ENCODE data around the gene CLEC11A. TPM values are rescaled to one million over a fixed set of nuclear protein-coding genes. Genes with fewer than 3 reads are reported as not detected.

Gene CLEC11A
- total RNA-seq, 1 experiment from 2014 or later = 7.6 TPM

DNA sequence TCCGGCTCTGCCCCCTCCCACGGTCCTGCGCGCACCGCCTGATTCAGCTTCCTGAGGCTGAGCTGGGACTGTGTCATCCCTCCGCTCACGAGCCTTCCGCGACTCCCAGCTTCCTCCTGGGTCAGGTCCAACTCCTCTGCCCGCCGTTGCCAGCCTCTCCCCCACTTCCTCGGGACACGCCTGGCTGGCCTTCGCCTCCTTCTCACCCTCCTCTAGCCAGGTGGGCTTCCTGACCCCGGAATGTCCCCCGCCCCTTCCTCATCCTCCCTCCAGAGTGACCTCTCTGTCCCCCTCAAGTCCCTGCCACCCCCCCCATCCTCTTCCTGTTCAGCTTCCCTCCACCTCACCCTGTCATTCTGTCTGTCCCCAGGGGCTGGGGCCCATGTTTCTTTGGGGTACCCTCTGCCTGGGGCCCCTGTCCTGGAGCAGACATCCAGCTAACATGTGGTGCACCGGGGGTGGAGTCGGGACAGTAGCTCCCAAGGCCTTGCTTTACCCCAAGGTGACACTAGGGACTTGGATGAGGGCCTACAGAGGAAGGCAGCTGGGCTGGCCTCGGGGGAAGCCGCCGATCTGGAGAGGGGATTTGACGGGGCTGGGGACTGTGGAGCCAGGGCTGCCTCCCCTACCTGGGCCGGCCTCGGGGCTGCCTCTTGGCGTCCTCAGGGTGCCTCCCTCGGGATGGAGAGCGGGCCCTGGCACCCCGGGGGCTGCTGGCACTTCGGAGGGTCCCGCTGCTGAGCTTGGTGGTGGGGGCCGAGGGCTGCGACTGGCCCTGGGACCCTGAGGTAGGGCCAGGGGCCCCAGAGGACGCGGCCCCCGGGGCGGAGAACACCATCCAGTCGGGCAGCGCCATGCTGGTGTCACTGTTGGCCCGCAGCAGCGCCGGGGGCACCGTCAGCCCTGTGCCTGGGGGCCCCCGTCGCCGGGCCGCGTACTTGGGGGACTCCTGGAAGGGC, 20.0 kb upstream of the CLEC11A start (continued):
- TF ChIP-seq ZNF512 (CRISPR knock-in tag; IDR thresholded peaks at IDR 0.05; ENCODE audit: borderline replicate concordance) = no peak

DNA sequence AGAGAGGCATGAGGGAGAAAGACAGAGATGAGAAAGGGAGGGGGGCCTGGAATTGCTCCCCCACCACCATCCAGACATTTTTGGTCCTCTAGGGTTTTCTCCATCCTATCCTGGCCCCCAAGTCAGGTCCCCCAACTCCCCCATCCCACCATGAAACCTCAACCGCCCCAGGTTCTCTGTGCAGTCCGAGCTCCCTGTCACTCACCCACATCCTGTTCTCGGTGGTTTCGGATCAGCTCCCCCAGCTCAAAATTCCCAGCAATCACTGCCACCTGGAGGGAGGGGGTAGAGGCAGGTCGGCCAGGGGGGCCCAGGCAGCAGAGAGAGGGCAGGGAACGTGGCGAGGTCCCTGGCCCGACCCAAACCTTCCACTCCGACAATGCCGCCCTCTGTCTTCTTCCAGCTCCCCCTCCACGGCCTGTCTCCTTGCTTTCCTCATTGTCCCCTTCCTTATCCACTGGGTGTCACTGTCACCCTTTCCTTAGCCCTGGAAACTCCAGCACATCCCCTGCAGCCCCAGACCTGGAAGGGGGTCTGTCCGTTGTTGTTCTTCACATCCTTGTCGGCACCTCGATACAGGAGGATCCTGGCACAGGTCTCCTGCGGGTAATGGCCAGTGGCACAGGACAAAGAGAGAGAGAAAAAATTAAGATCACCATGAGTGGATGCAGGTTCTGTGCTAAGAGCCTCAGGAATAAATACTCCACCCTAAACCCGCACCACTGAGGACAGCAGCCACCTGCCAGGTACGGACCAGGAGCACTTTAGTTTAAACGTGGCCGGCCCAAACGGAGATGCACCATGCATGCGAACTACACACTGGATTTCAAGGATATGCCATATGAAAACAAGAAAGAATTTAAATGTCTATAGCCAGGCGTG, 19.0 kb upstream of the CLEC11A start:
- Mint-ChIP-seq H3K4me1 (peaks cover 6% of the 10 kb centered on the region; the same call in 1 of the 2 replicates), H3K4me3 (no peak overlapping the region), H3K36me3 (no peaks in the 10 kb centered on the region), H3K9me3 (no peaks in the 10 kb centered on the region), H3K27me3 (ENCODE audit: low read depth) (peaks cover 41% of the 10 kb centered on the region), H3K27ac (no peak overlapping the region)
- peak; percentile 65 for ATAC-seq
- POLR2A ChIA-PET = interaction anchor here (0.8 kb wide), 1 partner anchor 101 kb away, joined by 4 read pairs; no protein-coding TSS in a partner anchor
- no peak for DNase-seq (ENCODE audit: low spot score)
- TF ChIP-seq ZBTB43 (CRISPR knock-in tag; IDR thresholded peaks at IDR 0.05) = no peak
- TF ChIP-seq ZBTB21 (CRISPR knock-in tag; IDR thresholded peaks at IDR 0.05; ENCODE audit: borderline replicate concordance) = no peak
- no peak for TF ChIP-seq HMGXB4 (CRISPR knock-in tag; IDR thresholded peaks at IDR 0.05)
- TF ChIP-seq KAT7 (CRISPR knock-in tag; IDR thresholded peaks at IDR 0.05; ENCODE audit: borderline replicate concordance) = no peak
- no peak for TF ChIP-seq TEAD1 (CRISPR knock-in tag; IDR thresholded peaks at IDR 0.05)
- TF ChIP-seq NFATC4 (CRISPR knock-in tag; IDR thresholded peaks at IDR 0.05) = no peak
- CTCF ChIA-PET = interaction anchor here (0.5 to 7.8 kb wide), 48 partner anchors 9 to 501 kb away, joined by 3 to 184 read pairs (median 4); partner anchors contain the start of genes C19orf81, CLEC11A and MYH14

DNA sequence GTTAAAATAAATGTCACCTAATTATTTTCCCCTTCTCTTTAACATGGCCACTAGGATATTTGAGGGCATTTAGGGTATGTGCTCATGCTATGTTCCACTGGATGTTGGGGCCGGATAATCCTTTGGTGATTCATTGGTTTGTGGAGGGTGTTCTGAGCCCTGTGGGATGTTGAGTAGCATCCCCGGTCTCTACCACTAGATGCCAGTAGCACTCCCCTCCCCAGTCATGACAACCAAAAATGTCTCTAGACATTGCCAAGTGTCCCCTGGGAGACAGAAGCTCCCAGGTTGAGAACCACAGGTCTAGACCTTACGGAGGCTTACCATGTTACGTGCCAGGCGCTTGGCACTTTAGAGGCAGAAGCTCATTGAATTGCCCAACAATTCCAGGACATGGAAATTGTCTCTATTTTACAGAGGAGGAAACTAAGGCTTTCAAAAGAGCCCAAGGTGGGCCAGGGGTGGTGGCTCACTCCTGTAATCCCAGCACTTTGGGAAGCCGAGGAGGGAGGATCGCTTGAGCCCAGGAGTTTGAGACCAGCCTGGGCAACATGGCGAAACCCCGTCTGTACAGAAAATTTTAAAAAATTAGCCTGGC, 17.6 kb upstream of the CLEC11A start:
- H3K4me1 Mint-ChIP-seq = peaks cover 9% of the 10 kb centered on the region; the same call in 1 of the 2 replicates
- peak; percentile 62 for DNase-seq (ENCODE audit: low spot score)
- POLR2A ChIA-PET = no interaction called here

More for the DNA sequence above, 17.6 kb upstream of the CLEC11A start:
- H3K27me3 Mint-ChIP-seq (ENCODE audit: low read depth) = peaks cover 38% of the 10 kb centered on the region
- H3K9me3 Mint-ChIP-seq = no peaks in the 10 kb centered on the region
- no peaks in the 10 kb centered on the region for H3K36me3 Mint-ChIP-seq
- no peak overlapping the region for H3K4me3 Mint-ChIP-seq
- no peak overlapping the region for H3K27ac Mint-ChIP-seq
- TF ChIP-seq, protein P1, sequence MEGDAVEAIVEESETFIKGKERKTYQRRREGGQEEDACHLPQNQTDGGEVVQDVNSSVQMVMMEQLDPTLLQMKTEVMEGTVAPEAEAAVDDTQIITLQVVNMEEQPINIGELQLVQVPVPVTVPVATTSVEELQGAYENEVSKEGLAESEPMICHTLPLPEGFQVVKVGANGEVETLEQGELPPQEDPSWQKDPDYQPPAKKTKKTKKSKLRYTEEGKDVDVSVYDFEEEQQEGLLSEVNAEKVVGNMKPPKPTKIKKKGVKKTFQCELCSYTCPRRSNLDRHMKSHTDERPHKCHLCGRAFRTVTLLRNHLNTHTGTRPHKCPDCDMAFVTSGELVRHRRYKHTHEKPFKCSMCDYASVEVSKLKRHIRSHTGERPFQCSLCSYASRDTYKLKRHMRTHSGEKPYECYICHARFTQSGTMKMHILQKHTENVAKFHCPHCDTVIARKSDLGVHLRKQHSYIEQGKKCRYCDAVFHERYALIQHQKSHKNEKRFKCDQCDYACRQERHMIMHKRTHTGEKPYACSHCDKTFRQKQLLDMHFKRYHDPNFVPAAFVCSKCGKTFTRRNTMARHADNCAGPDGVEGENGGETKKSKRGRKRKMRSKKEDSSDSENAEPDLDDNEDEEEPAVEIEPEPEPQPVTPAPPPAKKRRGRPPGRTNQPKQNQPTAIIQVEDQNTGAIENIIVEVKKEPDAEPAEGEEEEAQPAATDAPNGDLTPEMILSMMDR (IDR thresholded peaks at IDR 0.05) = peak; percentile 37
- no peak for TF ChIP-seq IRF2 (CRISPR knock-in tag; IDR thresholded peaks at IDR 0.05; ENCODE audit: borderline replicate concordance, low read depth)
- peak; percentile 82 for ATAC-seq
- CTCF ChIA-PET = interaction anchor here (0.6 to 7.8 kb wide), 23 partner anchors 9 to 391 kb away, joined by 3 to 184 read pairs (median 4); partner anchors contain the start of genes ACP4 and CLEC11A
